GM21526 (cell line): ENCODE measurements around the gene PA2G4.
A peak's percentile ranks its signal among the peaks of the same experiment; 100 is the strongest.
"Not testable (repeated sequence)": the region's sequence is repeated elsewhere in the genome, so short reads cannot be mapped to it uniquely, and the experiment has no call there.

Experiments
- ATAC-seq: cut with Tn5 transposase; IDR thresholded peaks from one replicate; pipeline ENCODE4 v1.9.1; 2021; ENCODE audit warnings: moderate library complexity; ENCODE audit not compliant: unreplicated experiment, low FRiP score

Gene PA2G4

GRCh38 chr12:56104109-56104814 is at the start of gene PA2G4:
Gene PA2G4 (plus strand): TSS chr12:56104559. CDS start chr12:56104738, 179 bp downstream.
- peak; percentile 92 for ATAC-seq

DNA sequence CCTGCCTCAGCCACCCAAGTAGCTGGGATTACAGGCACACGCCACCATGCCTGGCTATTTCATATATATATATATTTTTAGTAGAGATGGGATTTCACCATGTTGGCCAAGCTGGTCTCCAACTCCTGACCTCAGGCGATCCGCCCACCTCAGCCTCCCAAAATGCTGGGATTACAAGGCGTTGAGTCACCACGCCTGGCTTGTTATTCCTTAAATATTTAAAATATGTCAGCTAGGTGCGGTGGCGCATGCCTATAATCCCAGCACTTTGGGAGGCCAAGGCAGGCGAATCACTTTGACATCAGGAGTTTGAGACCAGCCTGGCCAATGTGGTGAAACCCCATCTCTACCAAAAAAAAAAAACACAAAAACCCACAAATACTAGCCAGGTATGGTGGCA is 44.4 kb upstream of the PA2G4 start:
- not testable (repeated sequence) for ATAC-seq

DNA sequence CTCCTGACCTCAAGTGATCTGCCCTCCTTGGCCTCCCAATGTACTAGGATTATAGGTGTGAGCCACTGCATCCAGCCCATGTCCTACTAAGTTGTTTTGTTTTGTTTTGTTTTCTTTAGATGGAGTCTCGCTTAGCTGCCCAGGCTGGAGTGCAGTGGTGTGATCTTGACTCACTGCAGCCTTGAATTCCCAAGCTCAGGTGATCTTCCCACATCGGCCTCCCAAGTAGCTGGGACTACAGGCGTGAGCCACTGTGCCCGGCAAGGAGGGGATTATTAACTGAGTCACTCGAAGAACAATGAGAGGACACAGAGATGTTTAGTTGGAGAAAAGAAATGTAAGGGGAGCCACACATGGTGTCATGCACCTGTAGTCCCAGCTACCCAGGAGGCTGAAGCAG is 42.4 kb upstream of the PA2G4 start:
- no peak for ATAC-seq

DNA sequence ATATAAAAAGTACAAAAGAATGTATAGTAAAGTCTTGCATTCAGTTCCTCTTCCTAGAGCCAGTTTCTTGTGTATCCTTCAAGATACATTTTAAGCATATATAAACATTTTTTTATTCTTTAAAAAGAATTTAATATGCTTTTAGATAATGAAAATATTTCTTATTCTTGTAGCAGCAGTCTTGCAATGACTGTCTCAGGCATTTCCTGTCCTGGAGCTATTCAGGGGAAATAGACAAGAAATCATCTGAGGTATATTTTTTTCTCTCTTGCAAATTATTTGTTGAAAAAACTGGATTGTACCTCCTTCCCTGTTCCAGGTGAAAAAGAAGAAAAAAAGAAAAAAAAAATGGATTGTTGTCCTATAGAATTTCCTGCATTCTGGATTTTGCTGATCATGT is 41.4 kb upstream of the PA2G4 start:
- ATAC-seq: no peak

DNA sequence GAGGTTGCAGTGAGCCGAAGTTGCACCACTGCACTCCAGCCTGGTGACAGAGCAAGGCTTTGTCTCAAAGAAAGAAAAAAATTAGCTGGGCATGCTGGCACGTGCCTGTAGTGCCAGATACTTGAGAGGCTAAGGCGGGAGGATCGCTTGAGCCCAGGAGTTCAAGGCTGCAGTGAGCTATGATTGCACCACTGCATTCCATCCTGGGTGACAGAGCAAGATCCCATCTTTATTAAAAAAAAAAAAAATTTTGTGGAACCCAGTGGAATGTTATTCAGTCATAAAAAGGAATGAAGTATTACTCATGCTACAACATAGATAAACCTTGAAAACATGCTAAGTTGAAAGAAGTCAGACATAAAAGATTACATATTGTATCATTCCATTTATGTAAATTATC is 32.7 kb upstream of the PA2G4 start:
- no peak for ATAC-seq

DNA sequence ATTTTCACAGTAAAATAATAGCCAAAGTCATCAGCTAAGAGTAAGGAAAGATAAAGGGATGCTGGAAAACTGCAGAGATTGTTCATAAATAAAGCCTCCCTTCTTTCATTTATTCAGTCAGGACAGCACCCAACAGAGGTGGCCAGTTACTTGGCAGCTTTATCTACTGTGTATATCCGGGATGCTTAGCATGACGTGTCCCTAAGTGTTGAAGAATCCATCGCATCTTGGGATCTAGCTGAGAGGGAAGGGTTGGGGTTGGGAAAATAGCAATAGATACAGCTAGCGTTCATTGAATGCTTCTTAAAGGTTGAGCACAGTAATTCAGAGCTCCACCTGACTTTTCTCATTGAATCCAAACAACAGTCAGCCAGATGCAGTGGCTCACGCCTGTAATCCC is 30.0 kb upstream of the PA2G4 start:
- no peak for ATAC-seq

GRCh38 chr12:56077966-56078365 is 26.4 kb upstream of the PA2G4 start:
- not testable (repeated sequence) for ATAC-seq

DNA sequence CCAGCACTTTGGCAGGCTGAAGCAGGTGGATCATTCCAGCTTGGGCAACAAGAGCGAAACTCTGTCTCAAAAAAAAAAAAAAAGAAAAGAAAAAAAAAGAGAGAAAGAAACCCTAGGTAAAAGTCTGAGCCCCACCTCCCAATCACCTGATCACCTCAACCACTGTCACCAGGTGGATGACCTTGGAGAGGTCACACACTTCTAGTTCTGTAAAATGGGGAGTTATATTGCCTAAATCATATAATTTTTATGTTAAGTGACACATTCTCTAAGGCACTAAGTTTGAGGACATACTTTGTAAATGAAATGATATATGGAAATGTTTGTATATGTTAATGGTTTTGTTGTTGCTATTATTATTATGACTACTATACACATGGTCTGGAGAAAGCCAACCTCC is 25.9 kb upstream of the PA2G4 start:
- ATAC-seq: no peak

- ATAC-seq: no peak
Measured at GRCh38 chr12:56078931-56079722, 25.2 kb upstream of the PA2G4 start.

GRCh38 chr12:56079723-56080555 is 24.4 kb upstream of the PA2G4 start, which contains the start of gene ERBB3:
Gene ERBB3 (plus strand): TSS chr12:56080165. CDS start chr12:56080301, 136 bp downstream.
- no peak for ATAC-seq

- no peak for ATAC-seq
Measured at GRCh38 chr12:56080556-56081138, 23.7 kb upstream of the PA2G4 start.

DNA sequence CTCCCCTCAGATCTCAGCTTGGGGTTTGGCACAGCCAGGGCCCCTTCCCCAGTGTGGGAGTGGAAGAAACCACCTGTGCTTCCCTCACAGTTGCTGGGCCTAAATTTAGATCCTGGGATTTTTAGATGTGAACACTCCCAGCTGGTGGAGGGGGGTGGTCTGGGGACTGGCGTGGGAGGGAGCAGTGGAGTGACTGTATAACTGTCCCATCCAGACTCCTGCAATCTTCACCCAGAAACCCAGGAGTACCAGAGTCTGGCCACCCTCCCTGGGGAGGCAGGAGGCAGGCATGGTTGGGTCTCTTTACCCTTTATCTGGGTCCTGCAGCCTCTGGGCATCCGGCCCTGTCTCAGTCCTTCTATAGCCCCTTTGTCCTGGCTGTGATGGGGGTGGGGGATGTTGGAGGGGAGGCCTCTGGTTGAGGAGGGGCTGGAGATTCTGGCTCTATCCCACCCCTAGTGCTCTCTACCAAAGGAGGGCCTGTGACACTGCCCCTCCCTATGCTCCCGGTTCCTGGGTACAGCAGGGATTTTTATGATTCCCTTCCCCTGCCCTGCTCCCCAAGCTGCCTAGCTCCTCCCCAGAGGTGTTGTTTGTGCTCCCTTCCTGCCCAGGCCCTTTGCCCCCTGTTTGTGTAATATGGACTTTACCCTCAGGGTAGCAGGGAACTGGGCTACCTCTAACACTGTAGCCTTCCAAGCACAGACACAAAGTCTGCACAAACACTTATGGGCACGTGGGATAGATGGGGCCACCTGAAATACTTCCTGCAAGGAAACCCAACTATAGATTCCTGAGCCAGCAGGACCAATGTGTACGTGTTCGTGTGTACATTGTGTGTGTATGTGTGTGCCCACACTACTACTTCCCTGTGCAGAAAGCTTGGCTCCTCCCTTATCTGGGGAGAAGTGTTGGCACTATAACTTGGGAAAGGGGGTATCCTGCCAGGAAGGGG is 22.7 kb upstream of the PA2G4 start:
- no peak for ATAC-seq

GRCh38 chr12:56082382-56082781 is 22.0 kb upstream of the PA2G4 start:
- no peak for ATAC-seq

DNA sequence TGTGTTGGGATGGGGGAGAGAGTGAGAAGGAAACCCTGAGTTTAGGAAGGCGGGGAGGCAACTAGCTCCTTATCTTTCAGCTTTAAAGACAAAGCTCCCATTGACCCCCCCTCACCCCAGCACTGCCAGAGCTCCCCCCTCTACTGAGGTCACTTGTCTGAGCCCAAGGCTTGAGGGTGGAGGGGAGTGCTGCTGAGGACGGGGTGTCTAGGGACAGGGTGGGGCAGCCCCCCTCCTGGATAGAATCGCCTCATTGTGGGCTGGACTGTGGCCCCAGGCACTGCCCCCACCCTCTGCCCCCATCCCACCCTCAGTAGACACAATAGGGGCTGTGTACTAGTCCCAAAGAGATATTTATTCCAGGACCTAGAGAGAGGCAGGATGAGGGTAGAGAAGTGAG is 21.4 kb upstream of the PA2G4 start:
- ATAC-seq: no peak

- no peak for ATAC-seq
Measured at GRCh38 chr12:56084958-56085543, 19.3 kb upstream of the PA2G4 start.

DNA sequence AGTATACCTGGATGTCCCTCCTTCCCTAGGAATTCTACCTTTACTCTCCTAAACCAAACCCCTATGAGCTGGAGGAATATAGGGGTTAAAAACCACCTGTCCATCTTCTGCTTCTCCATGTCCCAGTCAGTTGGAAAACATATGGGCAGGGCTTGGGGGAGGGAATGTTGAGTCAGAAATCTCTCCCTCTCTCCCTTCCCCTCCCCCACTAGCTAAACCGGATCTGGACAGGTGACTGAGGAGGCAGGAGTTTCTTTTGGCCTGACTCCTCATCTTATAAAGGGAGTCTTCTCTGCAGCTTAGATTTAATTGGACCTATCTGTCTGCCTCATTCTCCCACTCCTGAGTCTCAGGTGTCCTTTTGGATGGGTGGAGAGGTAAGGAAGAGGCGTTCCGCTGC is 18.3 kb upstream of the PA2G4 start:
- ATAC-seq: no peak

DNA sequence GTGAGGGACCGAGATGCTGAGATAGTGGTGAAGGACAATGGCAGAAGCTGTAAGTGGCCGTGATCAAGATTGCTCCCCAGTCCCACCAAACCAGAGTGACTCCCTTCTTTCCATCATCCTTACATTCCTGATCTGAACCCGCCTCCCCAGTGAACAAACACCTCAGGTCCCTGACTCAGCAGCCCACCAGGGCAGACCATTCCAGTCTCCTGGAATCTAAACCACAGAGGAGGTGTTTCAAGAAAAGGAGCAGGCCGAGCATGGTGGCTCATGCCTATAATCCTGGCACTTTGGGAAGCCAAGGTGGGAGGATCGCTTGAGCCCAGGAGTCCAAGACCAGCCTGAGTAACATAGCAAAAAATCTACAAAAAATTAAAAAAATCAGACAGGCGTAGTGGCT is 17.8 kb upstream of the PA2G4 start:
- ATAC-seq: no peak

DNA sequence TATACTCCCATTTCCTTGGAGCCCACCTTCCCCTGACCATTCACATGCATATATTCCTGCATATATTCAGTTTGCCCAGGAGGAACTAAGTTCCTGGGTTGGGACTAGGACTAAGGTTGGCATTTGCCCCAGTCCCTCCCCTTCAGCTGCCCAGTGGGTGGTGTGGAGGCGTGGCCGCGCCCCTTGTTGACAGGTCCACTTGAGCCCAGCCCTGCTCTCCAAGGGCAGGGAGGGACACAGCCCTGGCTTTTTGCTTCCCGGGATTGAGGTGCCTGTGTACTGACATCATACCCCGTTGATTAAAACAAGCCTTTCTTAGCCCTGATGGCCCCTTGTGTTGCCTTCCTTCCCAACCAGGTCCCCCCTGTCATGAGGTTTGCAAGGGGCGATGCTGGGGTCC is 17.1 kb upstream of the PA2G4 start:
- ATAC-seq: no peak

GRCh38 chr12:56097738-56098137 is 6.6 kb upstream of the PA2G4 start:
- ATAC-seq: no peak
